K562 (cell line): ENCODE results near the gene BCL2L15. TPM values are rescaled to one million over a fixed set of nuclear protein-coding genes. Genes with fewer than 3 reads are reported as not detected.
A peak's percentile ranks its signal among the peaks of the same experiment; 100 is the strongest.

ENCODE experiments used
- CBX5 ChIP-seq: IDR thresholded peaks from 2 replicates; pipeline ENCODE4 v1.6.1; 2014; ENCODE audit warnings: low read depth, borderline replicate concordance
- GABPB2 ChIP-seq: fragments of 250-450 bp; sonication (Bioruptor Pico); conservative IDR thresholded peaks from 2 replicates; pipeline ENCODE4 v1.5.1; 2021; ENCODE audit warnings: mild to moderate bottlenecking
- GTF2B ChIP-seq: IDR thresholded peaks from 2 replicates; pipeline ENCODE4 v1.6.1; 2011; ENCODE audit not compliant: insufficient read length; ENCODE audit errors: extremely low read depth
- ILF3 ChIP-seq: fragments of 450-650 bp; IDR thresholded peaks from 2 replicates; pipeline ENCODE4 v1.6.1; 2018; ENCODE audit warnings: antibody characterized with exemption, mild to moderate bottlenecking, moderate library complexity, borderline replicate concordance
- JUN ChIP-seq, 2 experiments: sonication (generic) in 1 of 2; formaldehyde crosslinking in 1 of 2; IDR thresholded peaks; 2 replicates each; pipeline versions ENCODE4 v1.6.1 to v1.8.0; 2012 to 2022; ENCODE audit warnings: borderline replicate concordance in 2 of 2, mild to moderate bottlenecking in 2 of 2, improper control_type of control experiment in 1 of 2, low read depth in 1 of 2, low read length in 1 of 2, missing genetic modification reagents in 1 of 2
- JUNB ChIP-seq: fragments of 450-650 bp; formaldehyde crosslinking; conservative IDR thresholded peaks from 2 replicates; pipeline ENCODE4 v1.4.0; 2020; ENCODE audit warnings: mild to moderate bottlenecking
- KAT2B ChIP-seq: IDR thresholded peaks from one replicate; pipeline ENCODE4 v1.6.1; 2012; ENCODE audit warnings: low read depth, mild to moderate bottlenecking, control low read depth, inconsistent platforms, low read length, moderate library complexity
- KLF1 ChIP-seq: fragments of 450-650 bp; IDR thresholded peaks from 2 replicates; pipeline ENCODE4 v1.6.1; 2016; ENCODE audit warnings: missing genetic modification characterization, missing compliant biosample characterization
- MEF2D ChIP-seq: conservative IDR thresholded peaks from 2 replicates; pipeline ENCODE4 v1.6.1; 2016; ENCODE audit warnings: low read depth, missing genetic modification characterization, missing compliant biosample characterization
- NBN ChIP-seq: fragments of 450-650 bp; IDR thresholded peaks from 2 replicates; pipeline ENCODE4 v1.6.1; 2016; ENCODE audit warnings: low read depth, mild to moderate bottlenecking
- PRPF4 ChIP-seq: fragments of 200-400 bp; formaldehyde crosslinking; IDR thresholded peaks from one replicate; pipeline ENCODE4 v1.6.1; 2017; ENCODE audit warnings: low read length, low read depth, mild to moderate bottlenecking; ENCODE audit not compliant: insufficient read depth, poor library complexity, severe bottlenecking
- SMAD3 ChIP-seq: fragments of 450-650 bp; formaldehyde crosslinking; conservative IDR thresholded peaks from 2 replicates; pipeline ENCODE4 v1.4.0; 2020; ENCODE audit warnings: mild to moderate bottlenecking
- SRF ChIP-seq, 2 experiments: fragments of 250-450, 450-650 bp in 1 of 2; sonication (Bioruptor Pico) in 1 of 2; sonication (generic) in 1 of 2; formaldehyde crosslinking; IDR thresholded peaks; 2 replicates each; pipeline versions ENCODE4 v1.5.0 to v1.5.1; 2020 to 2022; ENCODE audit warnings: mild to moderate bottlenecking in 1 of 2, missing genetic modification reagents in 1 of 2
- TFAM ChIP-seq: fragments of 250-450 bp; sonication (Bioruptor Pico); conservative IDR thresholded peaks from 2 replicates; pipeline ENCODE4 v1.5.0; 2021; ENCODE audit warnings: mild to moderate bottlenecking, moderate library complexity
- VEZF1 ChIP-seq: fragments of 200-800 bp; sonication (Bioruptor generic); IDR thresholded peaks from 2 replicates; pipeline ENCODE4 v1.6.1; 2017; ENCODE audit warnings: missing genetic modification characterization, missing compliant biosample characterization
- ZNF165 ChIP-seq: fragments of 250-450 bp; sonication (Bioruptor Pico); IDR thresholded peaks from 2 replicates; pipeline ENCODE4 v1.4.0; 2020; ENCODE audit warnings: borderline replicate concordance
- ZNF184 ChIP-seq: sonication (generic); formaldehyde crosslinking; IDR thresholded peaks from 2 replicates; pipeline ENCODE4 v1.5.0; 2020; ENCODE audit warnings: missing genetic modification reagents
- ZNF407 ChIP-seq: fragments of 450-650 bp; IDR thresholded peaks from 2 replicates; pipeline ENCODE4 v1.6.1; 2016; ENCODE audit warnings: low read depth
- ZNF445 ChIP-seq: fragments of 250-450 bp; sonication (Bioruptor Pico); IDR thresholded peaks from 2 replicates; pipeline ENCODE4 v1.4.0; 2020; ENCODE audit warnings: low read depth, mild to moderate bottlenecking, moderate library complexity
- ZNF75A ChIP-seq: fragments of 450-650 bp; formaldehyde crosslinking; IDR thresholded peaks from 2 replicates; pipeline ENCODE4 v1.4.0; 2020; ENCODE audit warnings: mild to moderate bottlenecking
- polyA plus RNA-seq, 8 experiments: library from polyadenylated mRNA; depleted of rRNA in 4 of 8; stranded (reverse) in 5 of 8; unstranded in 3 of 8; fragments of >200 nt; fragmentation: Nextera tagmentation in 2 of 8; fragmentation: Illumina TruSeq in 1 of 8; extraction: Ambion mirVana in 2 of 8; extraction: Trizol in 1 of 8; gene quantifications; 2 replicates each; pipeline versions ENCODE4 v1.2.1 to v1.2.3, GENCODE V29; 2011 to 2014; ENCODE audit warnings: inconsistent platforms in 1 of 8, missing spikeins in 1 of 8
- total RNA-seq, 7 experiments: library from RNA; depleted of rRNA in 6 of 7; stranded (reverse); fragments of >200 nt in 6 of 7; fragmentation: Illumina TruSeq in 2 of 7; extraction: Trizol in 2 of 7; gene quantifications; 2 replicates each; pipeline versions ENCODE4 v1.2.1 to v1.2.3, GENCODE V29; 2011 to 2021; ENCODE audit warnings: low replicate concordance in 1 of 7

BCL2L15 gene
- total and polyA plus RNA-seq, 9 of the 15 experiments (the other 6 are each of a cell fraction or from before 2014, with no cell fraction given), result 0.06 to 0.42 (median 0.28) TPM; not detected in 1

GRCh38 chr1:113905435-113905861 lies 18.1 kb upstream of the BCL2L15 start (continued):
- TF ChIP-seq ZNF407 (no peak), JUNB (no peak), ZNF184 (CRISPR knock-in tag) (no peak), JUN (IDR thresholded peaks at IDR 0.05; ENCODE audit: borderline replicate concordance, low read depth, low read length) (no peak), JUN (CRISPR knock-in tag; IDR thresholded peaks at IDR 0.05; ENCODE audit: borderline replicate concordance) (no peak), GABPB2 (no peak), ZNF165 (peak; percentile 80; the same call in 1 of the 2 replicates), TFAM (CRISPR knock-in tag) (no peak), SRF (CRISPR knock-in tag; IDR thresholded peaks at IDR 0.05) (no peak), ZNF445 (CRISPR knock-in tag) (no peak), SMAD3 (CRISPR knock-in tag) (no peak), PRPF4 (no peak), CBX5 (no peak), KLF1 (tag) (no peak), ZNF75A (CRISPR knock-in tag) (no peak), ILF3 (no peak), MEF2D (tag) (no peak), NBN (no peak), GTF2B (no peak), VEZF1 (CRISPR knock-in tag) (no peak), KAT2B (no peak)
